Measurements from ENCODE around the gene CENPF. TPM values are rescaled to one million over a fixed set of nuclear protein-coding genes. Genes with fewer than 3 reads are reported as not detected.

The CENPF gene
- total RNA-seq, 2 experiments from 2014 or later, result 125 to 135 TPM

DNA sequence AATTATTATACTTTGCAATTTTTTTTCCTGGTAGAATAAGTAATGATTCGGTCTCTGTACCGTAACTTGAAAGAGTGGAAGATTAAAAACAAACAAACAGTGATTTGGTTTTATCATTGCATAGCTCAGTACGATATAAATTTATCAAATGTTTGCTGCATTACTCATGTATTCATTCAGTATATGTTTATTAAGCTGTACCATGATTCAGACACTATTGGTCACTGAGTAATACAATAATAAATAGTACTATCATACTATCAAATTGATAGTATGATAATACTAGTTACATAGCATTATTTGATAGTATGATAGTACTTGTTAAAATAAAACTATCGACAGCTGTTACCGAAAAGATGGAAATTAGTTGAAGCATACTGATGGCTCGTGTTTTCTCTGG is 12.1 kb downstream of the CENPF start:
- CTCF ChIA-PET, result interaction anchor here (2.1 kb wide), 1 partner anchor 13 kb away, joined by 10 read pairs; no protein-coding TSS in a partner anchor
- Mint-ChIP-seq H3K4me1 (peaks cover 19% of the 10 kb centered on the region), H3K27ac (no peak overlapping the region), H3K4me3 (no peak overlapping the region), H3K36me3 (ENCODE audit: low read depth) (peaks cover 79% of the 10 kb centered on the region), H3K9me3 (peaks cover 2% of the 10 kb centered on the region), H3K27me3 (no peaks in the 10 kb centered on the region)
- POLR2A ChIA-PET, result no interaction called here
- no peak for DNase-seq

DNA sequence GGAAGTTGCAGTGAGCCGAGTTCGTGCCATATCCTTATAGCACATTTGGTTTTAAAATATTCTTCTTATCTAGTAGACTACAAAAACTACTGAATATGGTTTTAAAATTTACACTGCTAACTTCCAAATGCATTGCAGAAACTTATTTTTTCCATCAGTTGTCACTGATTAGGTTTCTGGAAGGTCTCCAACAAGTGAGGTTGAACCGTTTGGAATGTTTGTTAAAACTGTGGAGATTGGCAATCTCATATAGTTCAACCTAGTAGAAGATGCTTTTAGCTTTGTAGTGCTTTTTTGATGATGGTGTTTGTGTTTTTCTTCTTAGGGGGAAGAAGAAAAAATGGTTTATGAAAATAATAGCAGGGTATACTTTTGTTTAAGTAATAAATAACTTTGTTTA is 12.9 kb downstream of the CENPF start:
- Mint-ChIP-seq H3K4me3 (no peak overlapping the region), H3K36me3 (ENCODE audit: low read depth) (peaks cover 79% of the 10 kb centered on the region), H3K9me3 (peaks cover 2% of the 10 kb centered on the region), H3K27me3 (no peaks in the 10 kb centered on the region), H3K27ac (no peak overlapping the region), H3K4me1 (peaks cover 16% of the 10 kb centered on the region)
- POLR2A ChIA-PET, result no interaction called here
- DNase-seq, result no peak
- CTCF ChIA-PET, result interaction anchor here (0.8 to 2.1 kb wide), 2 partner anchors 11 to 12 kb away, joined by 3 to 10 read pairs; no protein-coding TSS in a partner anchor

DNA sequence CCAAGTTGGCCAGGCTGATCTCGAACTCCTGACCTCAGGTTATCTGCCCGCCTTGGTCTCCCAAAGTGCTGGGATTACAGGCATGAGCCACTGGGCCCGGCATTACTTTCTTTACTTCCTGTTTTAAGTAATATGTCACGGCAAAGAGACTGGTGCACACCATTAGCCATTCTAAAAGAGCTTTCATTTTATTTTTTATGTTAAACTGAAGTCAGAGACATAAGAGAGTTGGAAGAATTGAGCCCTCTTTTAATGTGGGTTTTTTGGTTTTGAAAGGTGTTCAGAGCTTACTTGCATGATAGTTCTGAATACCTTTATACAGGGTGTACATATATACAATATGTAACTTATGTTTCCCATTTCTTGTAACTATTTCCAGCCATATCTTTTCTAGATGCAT is 14.3 kb downstream of the CENPF start:
- ChIA-PET POLR2A (no interaction called here), CTCF (interaction anchor here (0.9 to 2.1 kb wide), 3 partner anchors 10 to 20 kb away, joined by 3 to 10 read pairs (median 3); no protein-coding TSS in a partner anchor)
- Mint-ChIP-seq H3K27me3 (no peaks in the 10 kb centered on the region), H3K9me3 (peaks cover 2% of the 10 kb centered on the region), H3K4me1 (peaks cover 12% of the 10 kb centered on the region), H3K27ac (no peak overlapping the region), H3K36me3 (ENCODE audit: low read depth) (peaks cover 83% of the 10 kb centered on the region), H3K4me3 (no peak overlapping the region)
- DNase-seq, result no peak

DNA sequence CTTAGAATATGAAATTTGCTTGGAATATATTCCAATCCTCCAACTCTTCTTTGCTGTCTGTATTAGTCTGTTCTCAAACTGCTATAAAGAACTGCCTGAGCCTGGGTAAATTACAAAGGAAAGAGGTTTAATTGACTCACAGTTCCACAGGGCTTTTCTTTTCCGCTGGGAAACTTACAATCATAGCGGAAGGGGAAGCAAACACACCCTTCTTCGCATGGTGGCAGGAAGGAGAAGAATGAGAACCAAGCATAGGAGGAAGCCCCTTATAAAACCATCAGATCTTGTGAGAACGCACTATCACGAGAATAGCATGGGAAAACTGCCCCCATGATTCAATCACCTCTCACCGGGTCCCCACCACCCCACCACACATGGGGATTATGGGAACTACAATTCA is 14.8 kb downstream of the CENPF start:
- Mint-ChIP-seq H3K9me3 (peaks cover 2% of the 10 kb centered on the region), H3K36me3 (ENCODE audit: low read depth) (peaks cover 80% of the 10 kb centered on the region), H3K27ac (no peak overlapping the region), H3K4me1 (peaks cover 12% of the 10 kb centered on the region), H3K4me3 (no peak overlapping the region), H3K27me3 (no peaks in the 10 kb centered on the region)
- DNase-seq, result no peak
- ChIA-PET CTCF (interaction anchor here (1.0 to 1.1 kb wide), 2 partner anchors 13 to 14 kb away, joined by 3 read pairs; no protein-coding TSS in a partner anchor), POLR2A (no interaction called here)

DNA sequence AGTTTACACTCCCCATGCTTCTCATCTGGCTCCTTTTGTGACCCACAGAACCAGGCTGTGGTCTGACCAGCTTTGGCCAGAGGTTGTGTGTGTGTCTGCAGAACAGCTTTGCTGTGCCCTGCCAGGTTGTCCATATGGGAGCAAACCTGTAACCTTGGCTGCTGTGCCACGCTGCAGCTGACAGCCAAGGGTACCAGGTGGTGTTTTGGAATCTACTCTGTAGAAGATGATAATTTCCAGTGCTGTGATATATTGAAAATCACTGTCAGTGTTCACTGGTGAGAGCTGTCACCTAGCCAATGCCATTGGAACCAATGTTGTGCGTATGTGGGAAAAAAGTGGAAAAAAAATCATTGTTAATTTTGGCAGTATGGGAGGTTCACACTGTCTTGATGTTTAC is 18.2 kb downstream of the CENPF start:
- peaks cover 2% of the 10 kb centered on the region for H3K9me3 Mint-ChIP-seq
- H3K4me3 Mint-ChIP-seq, result no peak overlapping the region
- ChIA-PET CTCF (no interaction called here), POLR2A (interaction anchor here (2.0 kb wide), 1 partner anchor 9 kb away, joined by 4 read pairs; no protein-coding TSS in a partner anchor)
- peaks cover 72% of the 10 kb centered on the region for H3K36me3 Mint-ChIP-seq (ENCODE audit: low read depth)
- H3K27ac Mint-ChIP-seq, result no peak overlapping the region
- peaks cover 3% of the 10 kb centered on the region for H3K4me1 Mint-ChIP-seq
- H3K27me3 Mint-ChIP-seq, result no peaks in the 10 kb centered on the region
- no peak for DNase-seq

DNA sequence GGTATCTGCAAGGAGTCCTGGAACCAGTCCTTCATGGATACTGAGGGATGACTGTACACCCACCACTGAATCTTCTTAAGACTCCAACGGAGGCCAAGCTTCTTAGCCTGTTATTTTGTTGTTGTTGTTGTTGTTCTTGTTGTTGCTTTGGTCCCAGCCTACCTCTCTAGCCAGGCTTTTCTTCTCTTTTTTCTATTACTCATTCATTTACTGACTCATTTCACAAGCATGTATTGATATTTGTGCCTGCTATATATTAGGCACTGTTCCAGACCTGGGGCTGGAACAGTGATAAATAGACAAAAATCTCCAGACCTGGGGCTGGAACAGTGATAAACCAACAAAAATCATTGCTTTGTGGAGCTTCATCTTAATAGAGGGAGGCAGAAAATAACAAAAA is 20.4 kb downstream of the CENPF start:
- Mint-ChIP-seq H3K4me3 (no peak overlapping the region), H3K36me3 (ENCODE audit: low read depth) (peaks cover 63% of the 10 kb centered on the region), H3K9me3 (no peaks in the 10 kb centered on the region), H3K4me1 (peaks cover 2% of the 10 kb centered on the region), H3K27ac (no peak overlapping the region), H3K27me3 (no peaks in the 10 kb centered on the region)
- ChIA-PET CTCF (no interaction called here), POLR2A (no interaction called here)
- DNase-seq, result no peak

DNA sequence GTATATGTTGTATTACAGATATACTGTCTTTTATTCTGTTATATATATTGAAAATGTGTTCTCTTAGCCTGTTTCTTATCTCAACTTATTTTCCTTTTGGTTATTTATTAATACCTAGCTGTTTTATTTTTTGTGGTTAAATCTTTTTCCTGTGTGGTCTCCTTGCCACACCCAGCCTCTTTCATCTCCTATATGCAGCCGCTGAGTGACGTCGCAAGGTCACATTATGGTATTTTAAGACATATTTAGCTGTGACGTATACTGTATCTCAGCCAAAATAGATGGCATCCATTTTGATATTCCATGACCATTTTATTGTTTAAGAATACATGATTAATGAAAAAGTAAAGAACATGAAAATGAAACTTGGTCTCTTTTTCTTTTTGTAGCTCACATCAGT is 29.1 kb downstream of the CENPF start:
- CTCF ChIA-PET, result interaction anchor here (0.9 to 2.1 kb wide), 5 partner anchors 9 to 312 kb away, joined by 3 to 6 read pairs (median 5); no protein-coding TSS in a partner anchor
- peak; percentile 63 for DNase-seq
- Mint-ChIP-seq H3K36me3 (ENCODE audit: low read depth) (peaks cover 78% of the 10 kb centered on the region), H3K27ac (peak overlapping the region; percentile 69), H3K4me1 (peaks cover 25% of the 10 kb centered on the region), H3K27me3 (no peaks in the 10 kb centered on the region), H3K9me3 (no peaks in the 10 kb centered on the region), H3K4me3 (peak overlapping the region; percentile 19)
- POLR2A ChIA-PET, result interaction anchor here (0.9 to 1.6 kb wide), 5 partner anchors 10 to 29 kb away, joined by 3 to 10 read pairs (median 3); partner anchors contain the start of gene CENPF

DNA sequence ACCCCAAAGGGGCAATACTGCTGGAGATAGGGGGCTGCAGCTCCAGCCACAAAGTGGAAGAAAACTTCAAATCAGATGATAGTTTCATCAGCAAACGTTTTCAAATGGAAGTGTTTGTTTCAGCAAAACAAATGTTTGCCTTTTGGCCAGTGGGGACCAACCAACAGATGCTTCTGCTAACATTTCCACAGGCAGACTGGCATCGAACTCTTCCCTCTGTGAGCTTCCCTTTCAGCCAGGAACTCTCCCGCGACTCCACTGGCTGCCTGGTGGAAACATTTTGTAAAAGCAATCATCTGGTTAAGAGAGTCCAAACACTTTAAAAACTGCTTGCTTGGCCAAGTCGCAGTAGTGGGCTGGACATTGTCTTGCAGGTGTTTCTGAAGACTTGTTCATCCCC is 30.7 kb downstream of the CENPF start:
- H3K4me1 Mint-ChIP-seq, result peaks cover 38% of the 10 kb centered on the region
- H3K9me3 Mint-ChIP-seq, result no peaks in the 10 kb centered on the region
- H3K27ac Mint-ChIP-seq, result no peak overlapping the region

DNA sequence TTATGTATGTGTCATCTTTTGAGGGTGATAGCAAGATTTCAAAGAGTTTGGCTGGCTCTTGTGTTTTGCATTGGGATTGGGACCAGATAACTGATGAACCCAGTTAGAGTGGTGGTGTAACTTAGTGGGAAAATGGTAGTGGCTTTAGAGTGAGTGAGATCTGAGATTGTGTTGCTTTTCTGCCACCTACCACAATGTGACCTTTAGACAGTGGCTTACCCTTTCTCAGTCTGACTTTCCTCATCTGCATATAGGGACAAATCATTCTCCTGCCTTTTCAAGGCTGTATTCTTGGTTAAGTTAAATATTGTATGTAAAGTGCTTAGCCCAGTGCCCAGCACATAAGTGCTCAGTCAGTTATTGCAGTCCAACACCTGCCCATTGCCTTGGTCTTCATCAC is 31.3 kb downstream of the CENPF start:
- POLR2A ChIA-PET, result interaction anchor here (0.8 kb wide), 1 partner anchor 315 kb away, joined by 3 read pairs; no protein-coding TSS in a partner anchor
- Mint-ChIP-seq H3K27me3 (no peaks in the 10 kb centered on the region), H3K9me3 (no peaks in the 10 kb centered on the region), H3K4me3 (no peak overlapping the region), H3K27ac (no peak overlapping the region), H3K4me1 (peaks cover 43% of the 10 kb centered on the region), H3K36me3 (ENCODE audit: low read depth) (peaks cover 81% of the 10 kb centered on the region)
- no peak for DNase-seq
- CTCF ChIA-PET, result interaction anchor here (0.7 to 1.5 kb wide), 2 partner anchors 9 to 31 kb away, joined by 3 to 5 read pairs; partner anchors contain the start of gene CENPF

More for the DNA sequence above, 30.7 kb downstream of the CENPF start:
- POLR2A ChIA-PET, result interaction anchor here (0.8 kb wide), 1 partner anchor 314 kb away, joined by 3 read pairs; no protein-coding TSS in a partner anchor
- DNase-seq, result no peak
- H3K4me3 Mint-ChIP-seq, result no peak overlapping the region
- no peaks in the 10 kb centered on the region for H3K27me3 Mint-ChIP-seq
- CTCF ChIA-PET, result no interaction called here
- H3K36me3 Mint-ChIP-seq (ENCODE audit: low read depth), result peaks cover 81% of the 10 kb centered on the region

DNA sequence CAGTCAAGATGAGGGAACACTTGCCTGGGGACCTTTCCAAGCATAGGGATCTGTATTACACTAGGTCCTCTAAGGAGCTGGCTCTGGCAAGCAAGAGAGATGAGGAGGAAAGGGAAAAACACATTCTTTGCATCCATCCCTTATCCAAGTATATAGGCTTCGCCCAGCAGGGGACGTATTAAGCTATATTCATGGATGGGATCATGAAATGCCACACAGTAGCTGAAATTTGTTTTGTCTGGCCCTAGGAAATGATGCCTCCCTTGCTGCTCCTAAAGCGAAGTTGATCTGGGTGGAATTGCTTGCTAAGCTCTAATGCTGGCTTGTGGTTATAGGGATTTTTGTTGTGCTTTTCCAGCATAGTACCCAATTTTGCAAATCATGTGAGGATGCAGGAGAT is 32.1 kb downstream of the CENPF start:
- peaks cover 43% of the 10 kb centered on the region for H3K4me1 Mint-ChIP-seq
- ChIA-PET CTCF (interaction anchor here (0.7 to 1.5 kb wide), 3 partner anchors 10 to 32 kb away, joined by 3 to 5 read pairs (median 3); partner anchors contain the start of gene CENPF), POLR2A (interaction anchor here (1.2 kb wide), 1 partner anchor 32 kb away, joined by 3 read pairs; the partner anchor contains the start of gene CENPF)
- H3K36me3 Mint-ChIP-seq (ENCODE audit: low read depth), result peaks cover 78% of the 10 kb centered on the region
- H3K27me3 Mint-ChIP-seq, result no peaks in the 10 kb centered on the region
- H3K4me3 Mint-ChIP-seq, result no peak overlapping the region
- H3K9me3 Mint-ChIP-seq, result no peaks in the 10 kb centered on the region
- DNase-seq, result no peak
- H3K27ac Mint-ChIP-seq, result no peak overlapping the region

DNA sequence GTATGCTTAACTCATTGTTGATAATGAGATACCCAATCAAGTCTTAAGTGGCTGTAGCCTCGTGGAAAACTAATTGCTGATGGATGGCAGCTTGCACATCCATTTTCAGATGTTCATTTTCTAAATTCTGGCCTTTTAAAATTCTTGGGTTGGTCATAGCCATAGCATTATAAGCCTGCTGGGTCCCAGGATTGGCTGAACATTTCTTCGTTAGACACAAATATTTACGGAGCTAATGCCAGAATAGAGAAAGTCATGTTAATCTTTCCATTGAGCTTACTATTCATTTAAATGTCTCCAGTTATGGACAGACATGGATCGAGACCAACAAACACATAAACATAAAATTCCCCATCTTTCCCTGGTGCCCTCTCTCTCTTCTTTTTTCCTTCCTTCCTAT is 32.5 kb downstream of the CENPF start:
- CTCF ChIA-PET, result interaction anchor here (1.2 to 7.3 kb wide), 3 partner anchors 8 to 32 kb away, joined by 3 to 59 read pairs (median 5); partner anchors contain the start of gene CENPF
- H3K36me3 Mint-ChIP-seq (ENCODE audit: low read depth), result peaks cover 74% of the 10 kb centered on the region

DNA sequence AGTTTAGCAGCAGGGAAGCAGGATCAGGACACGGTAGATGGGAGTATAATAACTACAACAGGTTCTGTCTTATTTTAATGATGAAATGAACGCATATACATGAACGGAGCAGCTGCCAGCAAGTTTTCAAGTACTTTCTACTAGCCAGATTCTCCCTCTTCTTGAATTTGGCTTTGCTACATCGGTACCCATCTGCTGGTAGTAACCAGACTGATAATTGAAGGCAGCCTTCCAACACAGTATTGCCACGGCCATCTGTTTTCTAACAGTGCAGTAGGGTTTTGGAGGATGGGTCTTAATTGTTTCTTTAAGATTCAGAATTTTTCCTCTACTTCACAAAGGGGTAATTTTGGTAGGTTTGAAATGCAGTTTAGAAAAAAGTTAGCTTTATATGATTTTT is 33.4 kb downstream of the CENPF start:
- H3K4me1 Mint-ChIP-seq, result peaks cover 40% of the 10 kb centered on the region
- no peaks in the 10 kb centered on the region for H3K27me3 Mint-ChIP-seq
- no peak overlapping the region for H3K27ac Mint-ChIP-seq
- ChIA-PET CTCF (interaction anchor here (1.0 to 7.3 kb wide), 5 partner anchors 9 to 32 kb away, joined by 3 to 59 read pairs (median 14); no protein-coding TSS in a partner anchor), POLR2A (no interaction called here)
- H3K9me3 Mint-ChIP-seq, result no peaks in the 10 kb centered on the region
- H3K36me3 Mint-ChIP-seq (ENCODE audit: low read depth), result peaks cover 66% of the 10 kb centered on the region
- DNase-seq, result no peak
- H3K4me3 Mint-ChIP-seq, result no peak overlapping the region

More for the DNA sequence above, 32.5 kb downstream of the CENPF start:
- H3K27me3 Mint-ChIP-seq, result no peaks in the 10 kb centered on the region
- no peak overlapping the region for H3K27ac Mint-ChIP-seq
- DNase-seq, result no peak
- POLR2A ChIA-PET, result interaction anchor here (1.2 kb wide), 1 partner anchor 33 kb away, joined by 3 read pairs; the partner anchor contains the start of gene CENPF
- H3K9me3 Mint-ChIP-seq, result no peaks in the 10 kb centered on the region
- H3K4me1 Mint-ChIP-seq, result peaks cover 43% of the 10 kb centered on the region
- no peak overlapping the region for H3K4me3 Mint-ChIP-seq

DNA sequence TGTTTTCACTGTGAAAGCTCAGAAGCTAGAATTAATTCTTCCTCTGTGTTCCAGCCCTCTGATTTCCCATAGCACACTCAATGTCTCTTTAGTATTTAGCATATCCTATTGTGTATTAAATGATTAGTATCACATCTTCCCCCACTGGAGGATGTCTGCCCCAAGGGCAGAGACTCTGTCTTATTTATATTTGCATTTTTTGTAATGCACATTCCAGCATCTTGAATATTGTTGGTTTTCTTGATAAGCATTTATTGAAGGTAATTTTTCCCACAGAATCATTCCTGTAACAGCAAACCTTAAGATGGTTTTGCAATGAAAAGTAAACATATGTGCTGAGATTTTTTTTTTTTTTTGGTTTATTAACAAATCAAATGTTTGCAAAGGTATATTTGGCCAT is 34.1 kb downstream of the CENPF start:
- Mint-ChIP-seq H3K27ac (no peak overlapping the region), H3K4me1 (peaks cover 34% of the 10 kb centered on the region), H3K27me3 (no peaks in the 10 kb centered on the region), H3K4me3 (no peak overlapping the region), H3K36me3 (ENCODE audit: low read depth) (peaks cover 60% of the 10 kb centered on the region), H3K9me3 (no peaks in the 10 kb centered on the region)
- DNase-seq, result no peak
- POLR2A ChIA-PET, result no interaction called here
- CTCF ChIA-PET, result interaction anchor here (0.7 to 7.3 kb wide), 7 partner anchors 10 to 402 kb away, joined by 3 to 59 read pairs (median 14); no protein-coding TSS in a partner anchor

Data from activated CD4-positive, alpha-beta memory T cell treated with anti-CD3 and anti-CD28 coated beads, Interleukin-2, amount 10 ng/mL, durations not matched to agents 7 days and 5 days (primary cell).